Epidermal melanocyte (primary cell): ENCODE results near the gene SEMA5A.
A peak's percentile ranks its signal among the peaks of the same experiment; 100 is the strongest.

Experiments used
- DNase-seq: peaks from one replicate; pipeline ENCODE4 v3.0.0; 2011; ENCODE audit warnings: low spot score; ENCODE audit not compliant: insufficient read length

SEMA5A gene

GRCh38 chr5:9066349-9066748 lies 479.5 kb downstream of the SEMA5A start:
- no peak for DNase-seq

DNA sequence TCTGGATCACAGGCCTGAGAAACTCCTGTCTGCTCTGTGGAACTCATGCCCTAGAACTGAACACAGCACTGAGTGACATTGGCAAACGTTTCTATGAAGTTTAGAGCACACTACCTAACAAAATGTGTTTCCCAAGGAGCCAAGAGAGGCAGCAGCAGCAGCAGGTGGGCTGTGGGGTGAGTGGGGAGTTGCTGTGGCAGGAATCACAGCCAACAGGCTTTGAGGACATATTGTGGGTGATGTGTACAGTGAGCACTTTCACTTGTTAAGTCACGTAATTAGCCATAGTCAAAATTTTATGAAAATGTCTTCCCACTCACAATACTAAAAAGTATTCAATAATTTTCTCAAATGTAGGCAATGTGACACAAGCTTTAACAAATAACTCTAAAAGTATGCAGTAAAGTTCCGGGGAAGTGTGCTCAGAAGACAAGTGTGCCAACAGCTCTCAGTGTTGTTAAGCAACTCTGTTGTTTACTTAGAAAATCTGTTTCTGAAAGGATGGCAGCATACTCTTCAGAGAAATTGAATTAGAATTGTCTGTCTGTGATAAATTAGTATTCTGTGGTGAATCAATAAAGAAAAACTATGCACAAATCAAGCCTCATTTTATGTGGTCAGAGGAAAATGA lies 482.1 kb downstream of the SEMA5A start:
- no peak for DNase-seq

DNA sequence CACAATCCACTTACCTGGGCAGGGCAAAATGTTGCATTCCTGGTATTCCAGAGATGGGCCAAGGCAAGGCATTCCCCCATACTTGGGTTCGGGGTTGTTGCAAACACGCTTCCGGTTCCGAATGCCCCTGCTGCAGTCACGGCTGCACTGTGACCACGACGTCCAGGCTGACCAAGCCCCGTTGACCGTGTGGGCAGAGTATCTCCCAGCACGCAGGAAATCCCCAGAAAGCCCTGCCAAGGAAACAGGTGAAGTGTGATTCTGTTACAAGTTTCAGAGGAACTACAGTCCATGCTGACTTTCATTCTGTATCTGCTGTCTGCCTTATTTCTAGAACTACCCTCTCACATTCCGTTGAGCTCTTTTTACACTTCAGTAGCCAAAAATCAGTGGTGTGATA lies 483.0 kb downstream of the SEMA5A start:
- no peak for DNase-seq

DNA sequence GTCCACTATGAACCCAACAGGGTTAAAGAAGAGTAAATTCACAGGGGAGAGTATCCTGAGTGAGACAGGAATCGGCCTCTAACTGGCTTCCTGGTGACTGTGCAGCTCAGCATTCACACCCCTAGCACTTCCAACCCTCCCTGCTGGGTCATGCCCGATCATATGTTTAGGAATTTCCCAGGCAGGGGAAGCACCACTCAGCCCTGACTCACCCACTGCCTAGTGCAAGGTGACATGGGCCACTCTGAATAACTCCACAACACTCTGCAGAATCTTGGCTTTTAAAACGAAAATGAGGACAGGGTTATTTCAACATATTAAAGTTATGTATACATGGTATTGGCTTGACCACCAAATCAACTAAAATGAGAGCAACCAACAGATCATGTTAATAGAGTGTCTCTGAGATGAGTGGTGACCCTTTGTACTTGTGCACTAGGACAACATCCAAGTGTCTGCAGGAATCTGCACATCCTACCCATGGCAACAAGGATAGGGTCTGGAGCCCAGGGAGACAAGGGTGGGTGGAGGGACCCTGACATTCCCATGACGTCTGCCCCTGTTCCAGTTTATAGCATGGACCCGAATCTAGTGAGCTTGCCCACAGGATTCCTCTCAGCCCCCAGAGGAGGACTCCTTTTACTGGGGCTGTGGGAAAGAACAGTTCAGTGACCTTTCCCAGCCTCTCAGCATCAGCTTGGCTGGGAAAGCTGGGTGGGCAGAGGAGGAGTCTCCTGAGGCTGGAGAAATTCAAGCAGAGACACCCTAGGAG lies 485.8 kb downstream of the SEMA5A start:
- peak; percentile 59 for DNase-seq

- no peak for DNase-seq
Observed at GRCh38 chr5:9058666-9059065, 487.2 kb downstream of the SEMA5A start.

- DNase-seq: no peak
Observed at GRCh38 chr5:9058161-9058560, 487.7 kb downstream of the SEMA5A start.

- no peak for DNase-seq
Observed at GRCh38 chr5:9057406-9058000, 488.4 kb downstream of the SEMA5A start.

DNA sequence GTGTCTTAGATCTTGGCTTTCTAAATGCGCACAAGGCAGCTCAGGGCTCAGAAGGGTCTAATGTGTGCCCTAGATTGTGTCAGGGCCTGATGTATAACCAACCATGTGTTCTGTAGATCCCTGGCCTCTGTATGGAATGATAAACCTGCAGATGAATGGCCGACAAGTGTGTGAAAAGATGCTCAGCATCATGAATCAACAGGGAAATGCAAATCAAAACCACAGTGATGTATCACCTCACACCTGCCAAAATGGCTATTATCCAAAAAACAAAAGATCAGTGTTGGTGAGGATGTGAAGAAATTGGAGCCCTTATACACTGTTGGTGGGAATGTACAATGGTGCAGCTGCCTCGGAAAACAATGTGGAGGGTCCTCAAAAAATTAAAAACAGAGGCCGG lies 489.8 kb downstream of the SEMA5A start:
- DNase-seq: no peak

GRCh38 chr5:9054821-9055589 lies 490.9 kb downstream of the SEMA5A start:
- no peak for DNase-seq

- no peak for DNase-seq
Observed at GRCh38 chr5:9054322-9054721, 491.6 kb downstream of the SEMA5A start.

DNA sequence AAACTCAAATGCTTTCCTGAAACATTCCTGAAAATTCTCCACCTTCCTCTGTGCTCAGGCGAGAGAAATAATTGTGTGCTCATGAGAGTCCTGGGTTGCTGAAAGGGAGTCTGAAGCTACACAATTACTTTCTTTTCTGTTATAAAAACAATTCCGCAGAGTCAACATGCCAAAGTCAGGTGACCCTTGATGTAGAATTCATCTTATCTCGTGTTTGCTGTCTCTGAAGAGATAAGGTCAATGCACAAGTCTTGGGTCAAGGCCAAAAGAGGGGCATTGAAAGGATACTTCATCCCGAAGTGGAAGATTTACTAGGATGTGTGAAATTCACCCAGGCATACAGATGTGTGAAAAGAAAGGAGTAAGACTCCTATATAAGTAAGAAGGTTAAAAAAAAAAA lies 493.5 kb downstream of the SEMA5A start:
- DNase-seq: no peak

- DNase-seq: no peak
Observed at GRCh38 chr5:9051779-9052178, 494.1 kb downstream of the SEMA5A start.

DNA sequence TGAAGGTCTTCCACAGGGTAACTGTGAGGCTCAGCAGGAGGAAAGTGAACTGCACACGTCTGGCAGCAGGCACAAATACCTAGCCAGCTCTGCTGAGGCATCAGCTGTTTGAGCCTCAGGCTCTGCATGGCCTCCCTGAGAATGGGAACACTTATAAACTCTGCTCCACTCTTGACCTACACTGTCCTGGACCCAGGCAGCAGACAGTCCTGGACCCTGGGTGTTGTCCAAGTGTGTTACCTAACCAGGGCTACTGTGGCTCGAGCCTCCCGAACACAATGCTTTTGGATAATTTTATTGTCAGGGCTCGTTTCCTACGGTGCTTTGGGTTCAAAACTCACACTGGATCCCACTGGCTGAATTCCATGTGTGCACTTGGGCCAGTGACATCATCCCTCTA lies 497.9 kb downstream of the SEMA5A start:
- no peak for DNase-seq

- no peak for DNase-seq
Observed at GRCh38 chr5:9046756-9047481, 499.0 kb downstream of the SEMA5A start.

- no peak for DNase-seq
Observed at GRCh38 chr5:9045946-9046345, 499.9 kb downstream of the SEMA5A start.

GRCh38 chr5:9042241-9042640 lies 503.6 kb downstream of the SEMA5A start:
- no peak for DNase-seq

DNA sequence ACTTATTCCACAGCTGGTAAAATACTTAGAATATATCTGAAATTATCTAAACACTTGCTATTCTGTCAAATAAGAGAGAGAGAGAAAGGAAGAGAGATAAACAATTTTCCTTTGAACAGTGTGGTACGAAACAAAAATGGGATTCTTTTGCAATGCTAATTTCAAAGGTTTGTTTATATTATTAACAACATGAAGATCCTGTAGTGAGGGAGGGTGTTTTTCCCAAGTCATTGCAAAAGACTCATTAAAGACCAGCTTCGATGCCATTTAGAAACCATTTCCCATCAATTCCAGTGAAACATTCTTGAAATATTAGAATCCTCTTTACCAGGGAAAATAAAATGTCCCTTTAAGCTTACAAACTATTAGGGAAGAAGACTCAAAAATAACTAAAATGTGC lies 505.4 kb downstream of the SEMA5A start:
- no peak for DNase-seq

- DNase-seq: no peak
Observed at GRCh38 chr5:9037048-9037447, 508.8 kb downstream of the SEMA5A start.

- no peak for DNase-seq
Observed at GRCh38 chr5:9035346-9035745, 510.5 kb downstream of the SEMA5A start.

GRCh38 chr5:9034649-9035048 lies 511.2 kb downstream of the SEMA5A start:
- DNase-seq: no peak

GRCh38 chr5:9033524-9033923 lies 512.4 kb downstream of the SEMA5A start:
- no peak for DNase-seq
